HEK293 (cell line): ENCODE measurements around the gene C19orf25.

Experiments
- CTCF ChIP-seq: fragments of 450-650 bp; formaldehyde crosslinking; IDR thresholded peaks from 2 replicates; pipeline ENCODE4 v1.5.1; 2016; ENCODE audit warnings: missing biosample characterization, missing genetic modification characterization
- GLI4 ChIP-seq: fragments of 450-650 bp; formaldehyde crosslinking; IDR thresholded peaks from 2 replicates; pipeline ENCODE4 v1.5.1; 2016; ENCODE audit warnings: missing biosample characterization, missing genetic modification characterization
- MYNN ChIP-seq: fragments of 450-650 bp; formaldehyde crosslinking; IDR thresholded peaks from 2 replicates; pipeline ENCODE4 v1.5.1; 2016; ENCODE audit warnings: missing biosample characterization, missing genetic modification characterization, borderline replicate concordance
- MZF1 ChIP-seq: fragments of 450-650 bp; formaldehyde crosslinking; IDR thresholded peaks from 2 replicates; pipeline ENCODE4 v1.5.1; 2017; ENCODE audit warnings: missing biosample characterization, missing genetic modification characterization, borderline replicate concordance
- PBX3 ChIP-seq: sonication (generic); formaldehyde crosslinking; IDR thresholded peaks from 2 replicates; pipeline ENCODE4 v1.8.1; 2022; ENCODE audit warnings: mild to moderate bottlenecking, moderate library complexity, missing genetic modification reagents
- ZBTB20 ChIP-seq: fragments of 450-650 bp; formaldehyde crosslinking; IDR thresholded peaks from 2 replicates; pipeline ENCODE4 v1.5.1; 2016; ENCODE audit warnings: missing biosample characterization, missing genetic modification characterization
- ZBTB7A ChIP-seq: fragments of 450-650 bp; formaldehyde crosslinking; IDR thresholded peaks from 2 replicates; pipeline ENCODE4 v1.5.1; 2016; ENCODE audit warnings: low read depth, missing biosample characterization, missing genetic modification characterization
- ZNF561 ChIP-seq: fragments of 450-650 bp; IDR thresholded peaks from 2 replicates; pipeline ENCODE4 v1.5.1; 2018; ENCODE audit warnings: missing biosample characterization, missing genetic modification characterization, borderline replicate concordance
- ZNF837 ChIP-seq: fragments of 450-650 bp; formaldehyde crosslinking; IDR thresholded peaks from 2 replicates; pipeline ENCODE4 v1.5.1; 2016; ENCODE audit warnings: missing biosample characterization, missing genetic modification characterization
- ZSCAN30 ChIP-seq: fragments of 450-650 bp; IDR thresholded peaks from 2 replicates; pipeline ENCODE4 v1.5.1; 2018; ENCODE audit warnings: missing biosample characterization, mild to moderate bottlenecking, missing genetic modification characterization, moderate library complexity
- TF ChIP-seq, protein P1 (sequence below): fragments of 450-650 bp; formaldehyde crosslinking; IDR thresholded peaks from 2 replicates; pipeline ENCODE4 v1.5.1; 2016; ENCODE audit warnings: missing biosample characterization, missing genetic modification characterization, low read depth
- TF ChIP-seq, protein P2 (sequence below): fragments of 450-650 bp; formaldehyde crosslinking; IDR thresholded peaks from 2 replicates; pipeline ENCODE4 v1.5.1; 2016; ENCODE audit warnings: missing biosample characterization, missing genetic modification characterization

GRCh38 chr19:1437609-1438008, 41.4 kb downstream of the C19orf25 start:
- TF ChIP-seq ZBTB20 (tag by site-specific recombination) = no peak
- TF ChIP-seq MZF1 (tag by site-specific recombination) = no peak
- TF ChIP-seq, protein P1, sequence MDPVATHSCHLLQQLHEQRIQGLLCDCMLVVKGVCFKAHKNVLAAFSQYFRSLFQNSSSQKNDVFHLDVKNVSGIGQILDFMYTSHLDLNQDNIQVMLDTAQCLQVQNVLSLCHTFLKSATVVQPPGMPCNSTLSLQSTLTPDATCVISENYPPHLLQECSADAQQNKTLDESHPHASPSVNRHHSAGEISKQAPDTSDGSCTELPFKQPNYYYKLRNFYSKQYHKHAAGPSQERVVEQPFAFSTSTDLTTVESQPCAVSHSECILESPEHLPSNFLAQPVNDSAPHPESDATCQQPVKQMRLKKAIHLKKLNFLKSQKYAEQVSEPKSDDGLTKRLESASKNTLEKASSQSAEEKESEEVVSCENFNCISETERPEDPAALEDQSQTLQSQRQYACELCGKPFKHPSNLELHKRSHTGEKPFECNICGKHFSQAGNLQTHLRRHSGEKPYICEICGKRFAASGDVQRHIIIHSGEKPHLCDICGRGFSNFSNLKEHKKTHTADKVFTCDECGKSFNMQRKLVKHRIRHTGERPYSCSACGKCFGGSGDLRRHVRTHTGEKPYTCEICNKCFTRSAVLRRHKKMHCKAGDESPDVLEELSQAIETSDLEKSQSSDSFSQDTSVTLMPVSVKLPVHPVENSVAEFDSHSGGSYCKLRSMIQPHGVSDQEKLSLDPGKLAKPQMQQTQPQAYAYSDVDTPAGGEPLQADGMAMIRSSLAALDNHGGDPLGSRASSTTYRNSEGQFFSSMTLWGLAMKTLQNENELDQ (tag by site-specific recombination) = no peak
- no peak for TF ChIP-seq CTCF
- TF ChIP-seq ZBTB7A (tag by site-specific recombination) = no peak
- no peak for TF ChIP-seq ZNF837 (tag by site-specific recombination)
- TF ChIP-seq ZNF561 (tag by site-specific recombination) = no peak
- no peak for TF ChIP-seq ZSCAN30 (tag by site-specific recombination)
- TF ChIP-seq GLI4 (tag by site-specific recombination) = no peak
- TF ChIP-seq, protein P2, sequence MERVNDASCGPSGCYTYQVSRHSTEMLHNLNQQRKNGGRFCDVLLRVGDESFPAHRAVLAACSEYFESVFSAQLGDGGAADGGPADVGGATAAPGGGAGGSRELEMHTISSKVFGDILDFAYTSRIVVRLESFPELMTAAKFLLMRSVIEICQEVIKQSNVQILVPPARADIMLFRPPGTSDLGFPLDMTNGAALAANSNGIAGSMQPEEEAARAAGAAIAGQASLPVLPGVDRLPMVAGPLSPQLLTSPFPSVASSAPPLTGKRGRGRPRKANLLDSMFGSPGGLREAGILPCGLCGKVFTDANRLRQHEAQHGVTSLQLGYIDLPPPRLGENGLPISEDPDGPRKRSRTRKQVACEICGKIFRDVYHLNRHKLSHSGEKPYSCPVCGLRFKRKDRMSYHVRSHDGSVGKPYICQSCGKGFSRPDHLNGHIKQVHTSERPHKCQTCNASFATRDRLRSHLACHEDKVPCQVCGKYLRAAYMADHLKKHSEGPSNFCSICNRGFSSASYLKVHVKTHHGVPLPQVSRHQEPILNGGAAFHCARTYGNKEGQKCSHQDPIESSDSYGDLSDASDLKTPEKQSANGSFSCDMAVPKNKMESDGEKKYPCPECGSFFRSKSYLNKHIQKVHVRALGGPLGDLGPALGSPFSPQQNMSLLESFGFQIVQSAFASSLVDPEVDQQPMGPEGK (tag by site-specific recombination) = no peak
- TF ChIP-seq MYNN (tag by site-specific recombination) = no peak
- no peak for TF ChIP-seq PBX3
